Lung microvascular endothelial cell (primary cell): Measurements from ENCODE around the gene GYG2. TPM values are rescaled to one million over a fixed set of nuclear protein-coding genes. Genes with fewer than 3 reads are reported as not detected.
"Not testable (repeated sequence)": the region's sequence is repeated elsewhere in the genome, so short reads cannot be mapped to it uniquely, and the experiment has no call there.

ENCODE experiments used
- DNase-seq, 2 donors: peaks; one replicate each; pipeline versions ENCODE4 v3.0.0 to v3.0.0-alpha.2; 2010; ENCODE audit warnings: low read depth in 2 of 2
- total RNA-seq: library from RNA; depleted of rRNA; stranded (reverse); fragments of >200 nt; gene quantifications from 2 replicates; pipeline ENCODE4 v1.2.1, GENCODE V29; 2014

The GYG2 gene
- 0.22 and 0.40 TPM in 2 replicates for total RNA-seq

DNA sequence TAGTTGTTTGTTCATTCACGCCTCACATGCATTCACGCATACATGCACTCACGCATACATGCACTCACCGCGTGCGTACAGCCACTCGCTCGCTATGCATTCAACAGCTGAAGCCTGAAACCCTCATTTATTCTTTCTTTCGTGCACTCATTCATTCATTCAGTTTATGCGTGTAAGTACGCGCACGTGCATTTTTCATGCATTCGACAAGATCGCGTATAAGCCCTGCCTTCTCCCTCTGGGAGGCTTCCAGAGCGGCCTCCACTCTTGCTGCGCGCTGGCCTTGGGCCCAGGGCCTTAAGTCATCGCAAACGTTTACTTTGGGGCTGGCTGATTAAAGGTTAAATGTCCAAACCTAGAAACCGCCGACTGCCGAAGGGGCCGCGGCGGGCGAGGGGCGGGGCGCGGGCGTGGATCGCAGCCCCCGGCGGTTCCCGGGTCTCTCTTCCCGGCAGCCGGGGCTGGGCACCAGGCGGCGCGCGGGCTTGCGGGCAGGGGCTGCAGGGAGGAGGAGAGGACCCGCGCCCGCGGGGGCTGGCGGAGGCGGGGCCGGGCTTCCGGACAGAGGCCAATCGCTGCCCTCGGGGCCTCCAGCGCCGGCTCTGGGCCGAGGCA lies at the start of gene GYG2:
GYG2 (plus strand) TSS at position 587 of the 615 bp plus-strand sequence. CDS start 1,259 bp downstream, outside the sequence.
- DNase-seq, result no peak

DNA sequence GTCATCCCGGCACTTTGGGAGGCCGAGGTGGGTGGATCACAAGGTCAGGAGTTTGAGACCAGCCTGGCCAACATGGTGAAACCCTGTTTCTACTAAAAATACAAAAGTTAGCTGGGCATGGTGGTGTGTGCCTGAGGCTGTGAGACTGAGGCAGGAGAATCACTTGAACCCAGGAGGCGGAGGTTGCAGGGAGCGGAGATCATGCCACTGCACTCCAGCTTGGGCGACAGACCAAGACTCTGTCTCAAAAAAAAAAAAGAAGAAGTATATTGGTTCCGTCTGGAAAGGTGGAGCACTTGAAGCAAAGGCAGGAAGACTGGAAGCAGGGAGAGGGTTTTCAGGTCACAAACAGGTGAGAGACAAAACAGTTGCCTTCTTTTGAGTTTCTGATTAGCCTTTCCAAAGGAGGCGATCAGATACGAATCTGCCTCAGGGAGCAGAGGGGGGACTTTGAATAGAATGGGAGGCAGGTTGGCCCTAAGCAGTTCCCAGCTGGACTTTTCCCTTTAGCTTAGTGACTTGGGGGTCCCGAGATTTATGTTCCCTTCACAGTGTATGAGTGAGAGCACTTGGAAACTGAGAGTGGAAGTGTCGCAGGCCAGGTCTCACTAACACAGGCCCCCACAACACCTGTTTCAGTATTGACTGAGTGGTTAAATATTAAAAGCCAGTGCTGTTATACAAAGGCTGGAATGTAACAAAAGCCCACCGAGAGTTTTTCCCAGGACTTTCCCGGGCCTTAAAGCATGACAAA lies 48.1 kb upstream of the GYG2 start:
- DNase-seq, result not testable (repeated sequence)

GRCh38 chrX:2781226-2781571 lies 47.5 kb upstream of the GYG2 start:
- DNase-seq, result no peak

GRCh38 chrX:2781698-2782097 lies 47.0 kb upstream of the GYG2 start:
- peak in 1 of 2 donors; percentile 35 for DNase-seq

- no peak for DNase-seq
Measured at GRCh38 chrX:2782171-2782570, 46.6 kb upstream of the GYG2 start.

DNA sequence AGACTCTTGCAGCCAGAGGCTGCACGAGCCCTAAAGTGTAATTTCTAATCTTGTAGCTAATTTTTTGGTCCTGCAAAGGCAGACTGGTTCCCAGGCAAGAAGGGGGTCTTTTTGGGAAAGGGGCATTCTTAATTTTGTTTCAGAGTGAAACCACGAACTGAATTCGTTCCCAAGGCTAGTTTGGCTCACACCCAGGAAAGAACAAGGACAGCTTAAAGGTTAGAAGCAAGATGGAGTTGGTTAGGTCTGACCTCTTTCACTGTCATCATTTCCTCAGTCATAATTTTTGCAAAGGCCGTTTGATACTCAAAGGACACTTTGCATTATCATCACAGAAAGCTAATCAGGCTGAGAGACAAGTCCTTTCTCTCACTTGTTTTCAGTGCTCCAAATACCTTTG lies 46.0 kb upstream of the GYG2 start:
- no peak for DNase-seq

GRCh38 chrX:2784026-2784425 lies 44.7 kb upstream of the GYG2 start:
- no peak for DNase-seq

GRCh38 chrX:2785538-2785937 lies 43.2 kb upstream of the GYG2 start:
- no peak for DNase-seq

DNA sequence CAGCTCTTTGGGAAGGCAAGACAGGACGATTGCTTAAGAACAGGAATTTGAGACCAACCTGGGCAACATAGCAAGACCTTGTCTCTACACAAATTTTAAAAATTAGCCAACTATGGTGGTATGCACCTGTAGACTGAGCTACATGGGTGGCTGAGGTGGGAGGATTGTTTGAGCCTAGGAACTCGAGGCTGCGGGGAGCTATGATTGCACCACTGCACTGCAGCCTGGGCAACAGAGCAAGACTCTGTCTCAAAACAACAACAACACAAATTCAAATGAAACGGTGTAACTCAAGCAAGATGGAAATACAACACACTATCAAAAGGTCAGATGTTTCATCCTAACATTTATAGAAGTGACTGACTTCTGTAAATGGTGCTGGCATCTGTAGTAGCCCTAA lies 39.8 kb upstream of the GYG2 start:
- DNase-seq, result no peak

DNA sequence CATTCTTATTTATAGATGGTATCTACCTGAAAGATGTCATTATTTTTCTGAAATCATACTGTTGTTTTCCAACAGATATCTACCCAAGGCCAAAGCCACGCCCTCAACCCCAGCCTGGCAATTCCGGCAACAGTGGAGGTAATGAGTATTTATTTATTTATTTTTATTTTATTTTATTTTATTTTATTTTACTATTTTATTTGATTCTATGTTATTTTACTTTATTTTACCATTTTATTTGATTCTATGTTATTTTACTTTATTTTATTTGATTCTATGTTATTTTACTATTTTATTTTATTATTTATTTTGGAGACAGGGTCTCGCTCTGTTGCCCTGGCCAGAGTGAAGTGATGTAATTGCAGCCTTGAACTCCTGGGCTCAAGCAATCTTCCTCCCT lies 39.2 kb upstream of the GYG2 start:
- no peak for DNase-seq

- DNase-seq, result no peak
Measured at GRCh38 chrX:2793752-2794151, 35.0 kb upstream of the GYG2 start.

DNA sequence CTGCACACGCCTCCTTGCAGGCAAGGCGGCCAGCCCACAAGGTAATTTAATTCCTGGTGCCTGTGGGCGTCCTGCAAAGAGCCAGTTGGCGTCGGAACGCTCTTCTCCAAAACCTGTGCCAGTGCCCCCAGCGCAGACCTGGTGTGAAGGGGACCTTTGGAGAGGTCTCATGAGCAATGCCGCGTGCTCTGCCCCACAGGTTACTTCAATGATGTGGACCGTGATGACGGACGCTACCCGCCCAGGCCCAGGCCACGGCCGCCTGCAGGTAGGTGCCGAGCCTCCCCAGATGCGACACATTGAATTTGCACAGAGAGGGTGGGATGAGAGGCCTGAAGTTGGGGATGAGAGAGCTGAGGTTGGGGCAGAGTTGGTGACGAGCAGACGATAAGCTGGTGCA lies 34.4 kb upstream of the GYG2 start:
- no peak for DNase-seq

DNA sequence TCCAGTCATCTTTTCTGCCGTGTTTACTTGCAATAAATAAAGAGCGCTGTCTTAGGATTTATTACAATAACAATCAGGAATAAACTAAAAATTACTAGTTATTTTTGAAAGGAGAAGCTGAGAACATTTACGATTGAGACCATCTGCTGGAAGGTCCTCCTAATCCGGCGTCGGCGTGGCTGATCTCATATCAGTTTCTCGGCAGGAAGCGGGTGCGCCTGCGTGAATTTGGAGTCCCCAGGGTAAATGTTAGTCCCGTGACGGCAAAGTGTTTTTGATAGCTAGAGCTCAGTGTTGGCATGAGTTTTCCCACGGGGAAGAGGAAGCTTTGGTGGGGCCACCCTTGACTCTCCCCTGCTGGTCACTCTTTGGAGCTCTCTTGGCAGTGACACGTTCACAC lies 31.9 kb upstream of the GYG2 start:
- DNase-seq, result not testable (repeated sequence)

DNA sequence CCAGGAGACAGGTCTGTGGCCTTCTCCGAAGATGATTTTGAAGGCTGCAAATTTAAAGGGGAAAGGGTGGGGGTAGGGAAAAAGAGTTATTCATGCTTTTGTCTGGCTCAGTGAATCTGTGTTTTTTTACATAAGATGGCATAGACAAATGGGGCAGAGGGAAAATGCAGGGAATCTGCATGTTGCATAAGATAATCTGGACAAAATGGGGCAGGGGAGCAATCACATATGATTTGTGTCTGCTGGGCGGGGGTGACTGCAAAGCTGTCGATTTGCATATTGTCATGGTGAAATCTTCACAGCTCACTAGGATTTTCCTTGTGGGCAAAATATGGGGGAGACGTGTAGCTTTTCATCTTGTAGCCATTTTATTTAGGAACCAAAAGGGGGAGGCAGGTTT lies 29.4 kb upstream of the GYG2 start:
- no peak for DNase-seq

- DNase-seq, result not testable (repeated sequence)
Measured at GRCh38 chrX:2799980-2800379, 28.8 kb upstream of the GYG2 start.

- DNase-seq, result no peak
Measured at GRCh38 chrX:2801223-2801622, 27.5 kb upstream of the GYG2 start.

- not testable (repeated sequence) for DNase-seq
Measured at GRCh38 chrX:2802376-2803090, 26.2 kb upstream of the GYG2 start.

GRCh38 chrX:2803486-2803885 lies 25.2 kb upstream of the GYG2 start:
- DNase-seq, result not testable (repeated sequence)

DNA sequence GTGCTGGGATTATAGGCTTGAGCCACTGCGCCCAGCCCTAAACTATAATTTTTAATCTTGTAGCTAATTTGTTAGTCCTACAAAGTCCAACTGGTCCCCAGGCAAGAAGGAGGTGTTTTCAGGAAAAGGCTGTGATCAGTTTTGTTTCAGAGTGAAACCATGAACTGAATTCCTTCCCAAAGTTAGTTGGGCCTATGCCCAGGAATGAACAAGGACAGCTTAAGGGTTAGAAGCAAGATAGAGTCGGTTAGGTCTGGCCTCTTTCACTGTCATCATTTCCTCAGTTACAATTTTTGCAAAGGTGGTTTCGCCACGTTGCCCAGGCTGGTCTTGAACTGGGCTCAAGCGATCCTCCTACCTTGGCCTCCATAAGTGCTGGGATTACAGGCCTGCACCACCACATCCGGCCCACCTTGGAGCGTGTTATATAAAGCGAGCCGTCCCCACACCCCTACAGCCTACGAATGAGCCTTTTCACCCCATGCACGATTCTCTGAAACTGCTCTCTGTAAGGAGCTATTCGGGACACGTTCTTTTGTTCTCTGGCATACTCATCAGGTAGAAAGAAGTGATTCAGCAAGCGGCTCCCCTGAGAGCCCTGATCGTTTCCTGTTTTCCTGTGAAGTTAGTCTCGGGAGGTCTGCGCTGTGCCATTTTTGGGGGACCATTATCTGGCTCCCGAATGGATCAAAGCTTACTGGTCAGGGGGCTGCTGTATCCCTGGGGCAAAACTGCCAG lies 24.5 kb upstream of the GYG2 start:
- not testable (repeated sequence) for DNase-seq

DNA sequence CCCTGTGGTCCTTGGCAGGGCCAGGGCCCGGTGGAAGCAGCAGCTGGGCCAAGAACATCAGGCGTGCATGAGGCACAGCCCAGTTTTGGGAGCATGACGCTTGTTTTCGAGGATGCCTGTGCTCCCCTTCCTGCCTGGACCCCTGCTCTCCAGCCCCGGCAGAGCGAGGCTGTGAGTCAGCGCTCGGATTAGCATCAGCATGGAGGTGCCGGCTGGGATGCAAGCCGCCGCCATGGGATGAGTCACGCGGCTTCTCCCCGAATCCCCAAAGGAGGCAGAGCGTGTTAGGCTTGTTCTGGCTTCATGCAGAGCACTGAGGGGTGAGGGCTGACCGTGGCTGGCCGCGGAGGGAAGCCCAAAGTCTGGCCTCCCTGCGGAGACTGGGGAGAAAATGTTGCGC lies 23.9 kb upstream of the GYG2 start:
- DNase-seq, result peak; percentile 7 to 17

DNA sequence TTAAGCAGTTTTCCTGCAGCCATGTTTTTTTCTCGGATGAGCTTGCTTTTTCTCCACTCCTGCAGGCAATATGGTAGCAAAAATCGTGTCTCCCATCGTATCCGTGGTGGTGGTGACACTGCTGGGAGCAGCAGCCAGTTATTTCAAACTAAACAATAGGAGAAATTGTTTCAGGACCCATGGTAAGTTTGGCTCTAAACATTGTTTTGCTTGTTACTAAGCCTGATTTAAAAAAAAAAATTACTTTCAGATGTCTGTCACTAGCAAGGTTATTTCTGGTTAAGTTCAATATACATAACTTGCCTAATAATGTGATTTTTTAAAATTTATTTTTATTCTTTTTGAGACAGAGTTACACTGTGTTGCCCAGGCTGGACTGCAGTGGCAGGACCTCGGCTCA lies 17.5 kb upstream of the GYG2 start:
- DNase-seq, result no peak
